HEK293 (cell line): ENCODE measurements around the gene PGK2.

Experiments
- CTCF ChIA-PET: fragments of 350-600 bp; formaldehyde crosslinking; extraction: SDS; loops from one replicate; lab custom pipeline; 2021; ENCODE audit warnings: antibody characterized with exemption; lab: Yijun Ruan, JAX
- POLR2A ChIA-PET: fragments of 300-600 bp; formaldehyde crosslinking; extraction: SDS; loops from one replicate; lab custom pipeline; 2020; ENCODE audit warnings: antibody characterized with exemption, inconsistent platforms; lab: Yijun Ruan, JAX
- H3K27ac ChIP-seq: fragments of 200-500 bp; sonication (Bioruptor generic); 2 replicates; pipeline ENCODE4 v1.5.1; 2014; ENCODE audit warnings: low read depth, low read length, control low read depth, inconsistent platforms; ENCODE audit errors: extremely low read depth
- H3K36me3 ChIP-seq, 2 experiments: fragments of 200-500 bp in 1 of 2; sonication (Bioruptor generic) in 1 of 2; 1 replicate in 1 of 2; 2 replicates in 1 of 2; pipeline ENCODE4 v1.5.1; 2014 to 2017; ENCODE audit warnings: inconsistent platforms in 2 of 2, low read length in 2 of 2; ENCODE audit not compliant: control insufficient read depth in 2 of 2, insufficient read depth in 1 of 2
- H3K4me1 ChIP-seq: fragments of 200-500 bp; sonication (Bioruptor generic); 2 replicates; pipeline ENCODE4 v1.5.1; 2014; ENCODE audit warnings: mild to moderate bottlenecking, low read length, inconsistent platforms; ENCODE audit not compliant: control insufficient read depth, insufficient read depth
- H3K4me3 ChIP-seq: 2 replicates; pipeline ENCODE4 v1.5.1; 2011; ENCODE audit warnings: low read depth, mild to moderate bottlenecking, control low read depth, low read length, moderate library complexity
- H3K9me3 ChIP-seq: fragments of 200-500 bp; sonication (Bioruptor generic); 2 replicates; pipeline ENCODE4 v1.5.1; 2014; ENCODE audit warnings: low read depth, low read length, inconsistent platforms; ENCODE audit not compliant: control insufficient read depth, insufficient read depth
- EGR2 ChIP-seq: fragments of 450-650 bp; formaldehyde crosslinking; IDR thresholded peaks from 2 replicates; pipeline ENCODE4 v1.5.1; 2016; ENCODE audit warnings: low read depth, missing biosample characterization, missing genetic modification characterization
- KLF16 ChIP-seq: fragments of 450-650 bp; formaldehyde crosslinking; IDR thresholded peaks from 2 replicates; pipeline ENCODE4 v1.5.1; 2017; ENCODE audit warnings: missing biosample characterization, missing genetic modification characterization
- KLF9 ChIP-seq: fragments of 450-650 bp; formaldehyde crosslinking; IDR thresholded peaks from 2 replicates; pipeline ENCODE4 v1.5.1; 2016; ENCODE audit warnings: missing biosample characterization, missing genetic modification characterization, low read depth
- WT1 ChIP-seq: fragments of 450-650 bp; formaldehyde crosslinking; IDR thresholded peaks from 2 replicates; pipeline ENCODE4 v1.5.1; 2016; ENCODE audit warnings: missing biosample characterization, missing genetic modification characterization
- YY2 ChIP-seq: fragments of 450-650 bp; formaldehyde crosslinking; IDR thresholded peaks from 2 replicates; pipeline ENCODE4 v1.5.1; 2016; ENCODE audit warnings: missing biosample characterization, missing genetic modification characterization
- ZBTB20 ChIP-seq: fragments of 450-650 bp; formaldehyde crosslinking; IDR thresholded peaks from 2 replicates; pipeline ENCODE4 v1.5.1; 2016; ENCODE audit warnings: missing biosample characterization, missing genetic modification characterization
- ZBTB48 ChIP-seq: fragments of 450-650 bp; formaldehyde crosslinking; IDR thresholded peaks from 2 replicates; pipeline ENCODE4 v1.5.1; 2016; ENCODE audit warnings: missing biosample characterization, missing genetic modification characterization
- ZFP37 ChIP-seq: fragments of 450-650 bp; formaldehyde crosslinking; IDR thresholded peaks from 2 replicates; pipeline ENCODE4 v1.5.1; 2016; ENCODE audit warnings: missing biosample characterization, missing genetic modification characterization
- ZFP69B ChIP-seq: fragments of 450-650 bp; formaldehyde crosslinking; IDR thresholded peaks from 2 replicates; pipeline ENCODE4 v1.5.1; 2016; ENCODE audit warnings: missing biosample characterization, missing genetic modification characterization
- ZIC2 ChIP-seq: fragments of 450-650 bp; formaldehyde crosslinking; IDR thresholded peaks from 2 replicates; pipeline ENCODE4 v1.5.1; 2016; ENCODE audit warnings: missing biosample characterization, missing genetic modification characterization
- ZNF146 ChIP-seq: fragments of 450-650 bp; formaldehyde crosslinking; IDR thresholded peaks from 2 replicates; pipeline ENCODE4 v1.5.1; 2016; ENCODE audit warnings: missing biosample characterization, missing genetic modification characterization
- ZNF223 ChIP-seq: fragments of 450-650 bp; formaldehyde crosslinking; IDR thresholded peaks from 2 replicates; pipeline ENCODE4 v1.5.1; 2016; ENCODE audit warnings: missing biosample characterization, missing genetic modification characterization
- ZNF354C ChIP-seq: fragments of 450-650 bp; formaldehyde crosslinking; IDR thresholded peaks from 2 replicates; pipeline ENCODE4 v1.5.1; 2016; ENCODE audit warnings: missing biosample characterization, missing genetic modification characterization, low read depth, borderline replicate concordance
- ZNF366 ChIP-seq: fragments of 450-650 bp; formaldehyde crosslinking; conservative IDR thresholded peaks from 2 replicates; pipeline ENCODE4 v1.5.1; 2016; ENCODE audit warnings: missing biosample characterization, missing genetic modification characterization
- ZNF48 ChIP-seq: fragments of 450-650 bp; formaldehyde crosslinking; IDR thresholded peaks from 2 replicates; pipeline ENCODE4 v1.5.1; 2016; ENCODE audit warnings: missing biosample characterization, missing genetic modification characterization
- ZNF549 ChIP-seq: fragments of 450-650 bp; IDR thresholded peaks from 2 replicates; pipeline ENCODE4 v1.5.1; 2018; ENCODE audit warnings: missing biosample characterization, missing genetic modification characterization, mild to moderate bottlenecking, inconsistent platforms, moderate library complexity
- ZNF561 ChIP-seq: fragments of 450-650 bp; IDR thresholded peaks from 2 replicates; pipeline ENCODE4 v1.5.1; 2018; ENCODE audit warnings: missing biosample characterization, missing genetic modification characterization, borderline replicate concordance
- ZNF596 ChIP-seq: fragments of 450-650 bp; IDR thresholded peaks from 2 replicates; pipeline ENCODE4 v1.5.0; 2018; ENCODE audit warnings: missing biosample characterization, mild to moderate bottlenecking, missing genetic modification characterization, moderate library complexity
- ZNF629 ChIP-seq: fragments of 450-650 bp; formaldehyde crosslinking; IDR thresholded peaks from 2 replicates; pipeline ENCODE4 v1.5.1; 2017; ENCODE audit warnings: missing biosample characterization, missing genetic modification characterization
- ZNF654 ChIP-seq: fragments of 450-650 bp; formaldehyde crosslinking; IDR thresholded peaks from 2 replicates; pipeline ENCODE4 v1.5.1; 2016; ENCODE audit warnings: low read depth, missing biosample characterization, missing genetic modification characterization
- ZNF701 ChIP-seq: fragments of 450-650 bp; formaldehyde crosslinking; IDR thresholded peaks from 2 replicates; pipeline ENCODE4 v1.5.1; 2016; ENCODE audit warnings: missing biosample characterization, missing genetic modification characterization
- ZNF776 ChIP-seq: fragments of 450-650 bp; formaldehyde crosslinking; IDR thresholded peaks from 2 replicates; pipeline ENCODE4 v1.5.0; 2017; ENCODE audit warnings: missing biosample characterization, missing genetic modification characterization, borderline replicate concordance
- ZSCAN16 ChIP-seq: fragments of 450-650 bp; formaldehyde crosslinking; IDR thresholded peaks from 2 replicates; pipeline ENCODE4 v1.5.1; 2016; ENCODE audit warnings: missing biosample characterization, missing genetic modification characterization
- TF ChIP-seq, protein P1 (sequence below): fragments of 450-650 bp; formaldehyde crosslinking; IDR thresholded peaks from 2 replicates; pipeline ENCODE4 v1.5.1; 2016; ENCODE audit warnings: missing biosample characterization, missing genetic modification characterization
- TF ChIP-seq, protein P2 (sequence below): fragments of 450-650 bp; formaldehyde crosslinking; IDR thresholded peaks from 2 replicates; pipeline ENCODE4 v1.5.1; 2016; ENCODE audit warnings: missing biosample characterization, missing genetic modification characterization
- TF ChIP-seq, protein P3 (sequence below): fragments of 450-650 bp; formaldehyde crosslinking; IDR thresholded peaks from 2 replicates; pipeline ENCODE4 v1.5.1; 2016; ENCODE audit warnings: missing biosample characterization, missing genetic modification characterization, borderline replicate concordance
- TF ChIP-seq, protein P4 (sequence below): fragments of 450-650 bp; formaldehyde crosslinking; IDR thresholded peaks from 2 replicates; pipeline ENCODE4 v1.5.1; 2016; ENCODE audit warnings: missing biosample characterization, missing genetic modification characterization
- TF ChIP-seq, protein P5 (sequence below): fragments of 450-650 bp; formaldehyde crosslinking; IDR thresholded peaks from 2 replicates; pipeline ENCODE4 v1.5.1; 2016; ENCODE audit warnings: missing biosample characterization, missing genetic modification characterization

The PGK2 gene

DNA sequence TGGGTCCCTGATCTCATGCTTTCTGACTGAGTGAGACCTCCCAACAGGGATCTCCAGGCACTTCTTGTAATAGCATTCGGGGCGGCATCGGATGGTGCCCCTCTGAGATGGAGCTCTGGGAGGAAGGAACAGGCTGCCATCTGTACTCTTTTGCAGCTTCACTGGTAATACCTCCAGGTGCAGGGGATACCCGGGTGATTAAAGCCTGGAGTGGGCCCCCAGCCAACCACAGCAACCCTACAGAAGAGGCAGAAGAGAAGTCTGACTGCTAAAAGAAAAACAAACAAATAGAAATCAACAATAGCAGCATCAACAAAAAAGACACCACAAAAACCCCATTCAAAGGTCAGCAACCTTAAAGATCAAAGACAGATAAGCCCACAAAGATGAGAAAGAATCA, 19.1 kb upstream of the PGK2 start:
- no peak overlapping the region for H3K27ac ChIP-seq
- TF ChIP-seq ZNF223 (tag by site-specific recombination) (no peak), KLF16 (tag by site-specific recombination) (no peak), ZNF701 (tag by site-specific recombination) (no peak), ZNF596 (no peak), ZNF549 (tag by site-specific recombination) (no peak), YY2 (tag by site-specific recombination) (no peak), ZNF366 (tag by site-specific recombination) (no peak), ZBTB48 (tag by site-specific recombination) (no peak), ZNF776 (tag by site-specific recombination) (no peak), ZNF561 (no peak), WT1 (tag by site-specific recombination) (no peak), ZNF48 (tag by site-specific recombination) (no peak), ZNF629 (tag by site-specific recombination) (no peak)
- TF ChIP-seq, protein P1, sequence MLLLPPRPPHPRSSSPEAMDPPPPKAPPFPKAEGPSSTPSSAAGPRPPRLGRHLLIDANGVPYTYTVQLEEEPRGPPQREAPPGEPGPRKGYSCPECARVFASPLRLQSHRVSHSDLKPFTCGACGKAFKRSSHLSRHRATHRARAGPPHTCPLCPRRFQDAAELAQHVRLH = no peak
- TF ChIP-seq, protein P2, sequence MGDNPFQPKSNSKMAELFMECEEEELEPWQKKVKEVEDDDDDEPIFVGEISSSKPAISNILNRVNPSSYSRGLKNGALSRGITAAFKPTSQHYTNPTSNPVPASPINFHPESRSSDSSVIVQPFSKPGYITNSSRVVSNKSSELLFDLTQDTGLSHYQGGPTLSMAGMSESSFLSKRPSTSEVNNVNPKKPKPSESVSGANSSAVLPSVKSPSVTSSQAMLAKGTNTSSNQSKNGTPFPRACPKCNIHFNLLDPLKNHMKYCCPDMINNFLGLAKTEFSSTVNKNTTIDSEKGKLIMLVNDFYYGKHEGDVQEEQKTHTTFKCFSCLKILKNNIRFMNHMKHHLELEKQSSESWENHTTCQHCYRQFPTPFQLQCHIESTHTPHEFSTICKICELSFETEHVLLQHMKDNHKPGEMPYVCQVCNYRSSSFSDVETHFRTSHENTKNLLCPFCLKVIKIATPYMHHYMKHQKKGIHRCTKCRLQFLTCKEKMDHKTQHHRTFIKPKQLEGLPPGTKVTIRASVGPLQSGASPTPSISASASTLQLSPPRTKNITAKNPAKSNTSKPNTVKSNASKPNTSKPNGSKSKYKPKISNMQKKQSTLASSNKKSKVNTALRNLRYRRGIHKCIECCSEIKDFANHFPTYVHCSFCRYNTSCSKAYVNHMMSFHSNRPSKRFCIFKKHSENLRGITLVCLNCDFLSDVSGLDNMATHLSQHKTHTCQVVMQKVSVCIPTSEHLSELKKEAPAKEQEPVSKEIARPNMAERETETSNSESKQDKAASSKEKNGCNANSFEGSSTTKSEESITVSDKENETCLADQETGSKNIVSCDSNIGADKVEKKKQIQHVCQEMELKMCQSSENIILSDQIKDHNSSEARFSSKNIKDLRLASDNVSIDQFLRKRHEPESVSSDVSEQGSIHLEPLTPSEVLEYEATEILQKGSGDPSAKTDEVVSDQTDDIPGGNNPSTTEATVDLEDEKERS (tag by site-specific recombination) = no peak
- TF ChIP-seq, protein P3, sequence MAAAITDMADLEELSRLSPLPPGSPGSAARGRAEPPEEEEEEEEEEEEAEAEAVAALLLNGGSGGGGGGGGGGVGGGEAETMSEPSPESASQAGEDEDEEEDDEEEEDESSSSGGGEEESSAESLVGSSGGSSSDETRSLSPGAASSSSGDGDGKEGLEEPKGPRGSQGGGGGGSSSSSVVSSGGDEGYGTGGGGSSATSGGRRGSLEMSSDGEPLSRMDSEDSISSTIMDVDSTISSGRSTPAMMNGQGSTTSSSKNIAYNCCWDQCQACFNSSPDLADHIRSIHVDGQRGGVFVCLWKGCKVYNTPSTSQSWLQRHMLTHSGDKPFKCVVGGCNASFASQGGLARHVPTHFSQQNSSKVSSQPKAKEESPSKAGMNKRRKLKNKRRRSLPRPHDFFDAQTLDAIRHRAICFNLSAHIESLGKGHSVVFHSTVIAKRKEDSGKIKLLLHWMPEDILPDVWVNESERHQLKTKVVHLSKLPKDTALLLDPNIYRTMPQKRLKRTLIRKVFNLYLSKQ (tag by site-specific recombination) = no peak
- H3K36me3 ChIP-seq = no peaks in the 10 kb centered on the region
- H3K4me1 ChIP-seq = no peaks in the 10 kb centered on the region
- POLR2A ChIA-PET = no interaction called here
- CTCF ChIA-PET = no interaction called here
- no peak overlapping the region for H3K4me3 ChIP-seq
- H3K9me3 ChIP-seq = no peaks in the 10 kb centered on the region

DNA sequence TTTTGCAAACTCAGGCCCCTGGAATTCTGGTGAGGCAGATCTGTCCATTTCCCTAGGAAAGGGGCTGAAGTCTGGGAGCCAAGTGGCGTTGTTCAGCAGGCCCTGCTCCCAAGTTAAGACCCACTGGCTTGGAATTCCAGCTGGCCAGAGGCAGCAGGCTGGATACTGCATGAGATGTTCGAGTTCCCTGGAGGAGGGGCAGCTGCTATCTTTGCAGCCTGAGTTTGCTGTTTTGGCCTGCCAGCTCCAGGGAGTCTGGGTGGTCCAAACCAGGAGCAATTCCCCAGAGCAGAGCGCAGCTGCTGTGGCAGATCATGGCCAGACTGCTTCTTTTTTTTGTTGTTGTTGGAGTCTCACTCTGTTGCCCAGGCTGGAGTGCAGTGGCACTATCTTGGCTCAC, 18.2 kb upstream of the PGK2 start:
- POLR2A ChIA-PET = no interaction called here
- H3K27ac ChIP-seq = no peak overlapping the region
- CTCF ChIA-PET = no interaction called here
- no peak for TF ChIP-seq ZFP69B (tag by site-specific recombination)
- TF ChIP-seq, protein P4, sequence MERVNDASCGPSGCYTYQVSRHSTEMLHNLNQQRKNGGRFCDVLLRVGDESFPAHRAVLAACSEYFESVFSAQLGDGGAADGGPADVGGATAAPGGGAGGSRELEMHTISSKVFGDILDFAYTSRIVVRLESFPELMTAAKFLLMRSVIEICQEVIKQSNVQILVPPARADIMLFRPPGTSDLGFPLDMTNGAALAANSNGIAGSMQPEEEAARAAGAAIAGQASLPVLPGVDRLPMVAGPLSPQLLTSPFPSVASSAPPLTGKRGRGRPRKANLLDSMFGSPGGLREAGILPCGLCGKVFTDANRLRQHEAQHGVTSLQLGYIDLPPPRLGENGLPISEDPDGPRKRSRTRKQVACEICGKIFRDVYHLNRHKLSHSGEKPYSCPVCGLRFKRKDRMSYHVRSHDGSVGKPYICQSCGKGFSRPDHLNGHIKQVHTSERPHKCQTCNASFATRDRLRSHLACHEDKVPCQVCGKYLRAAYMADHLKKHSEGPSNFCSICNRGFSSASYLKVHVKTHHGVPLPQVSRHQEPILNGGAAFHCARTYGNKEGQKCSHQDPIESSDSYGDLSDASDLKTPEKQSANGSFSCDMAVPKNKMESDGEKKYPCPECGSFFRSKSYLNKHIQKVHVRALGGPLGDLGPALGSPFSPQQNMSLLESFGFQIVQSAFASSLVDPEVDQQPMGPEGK (tag by site-specific recombination) = no peak
- no peak for TF ChIP-seq ZNF629 (tag by site-specific recombination)
- no peak for TF ChIP-seq ZFP37 (tag by site-specific recombination)
- no peak for TF ChIP-seq EGR2 (tag by site-specific recombination)
- TF ChIP-seq, protein P5, sequence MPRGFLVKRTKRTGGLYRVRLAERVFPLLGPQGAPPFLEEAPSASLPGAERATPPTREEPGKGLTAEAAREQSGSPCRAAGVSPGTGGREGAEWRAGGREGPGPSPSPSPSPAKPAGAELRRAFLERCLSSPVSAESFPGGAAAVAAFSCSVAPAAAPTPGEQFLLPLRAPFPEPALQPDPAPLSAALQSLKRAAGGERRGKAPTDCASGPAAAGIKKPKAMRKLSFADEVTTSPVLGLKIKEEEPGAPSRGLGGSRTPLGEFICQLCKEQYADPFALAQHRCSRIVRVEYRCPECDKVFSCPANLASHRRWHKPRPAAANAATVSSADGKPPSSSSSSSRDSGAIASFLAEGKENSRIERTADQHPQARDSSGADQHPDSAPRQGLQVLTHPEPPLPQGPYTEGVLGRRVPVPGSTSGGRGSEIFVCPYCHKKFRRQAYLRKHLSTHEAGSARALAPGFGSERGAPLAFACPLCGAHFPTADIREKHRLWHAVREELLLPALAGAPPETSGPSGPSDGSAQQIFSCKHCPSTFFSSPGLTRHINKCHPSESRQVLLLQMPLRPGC = no peak
- TF ChIP-seq, protein P3 (tag by site-specific recombination) = no peak
- TF ChIP-seq KLF9 (tag by site-specific recombination) = no peak
- no peak for TF ChIP-seq ZIC2 (tag by site-specific recombination)
- no peak for TF ChIP-seq ZNF654 (tag by site-specific recombination)
- no peak for TF ChIP-seq ZNF146
- TF ChIP-seq ZSCAN16 (tag by site-specific recombination) = no peak
- no peak for TF ChIP-seq ZBTB20
- TF ChIP-seq ZNF354C (tag by site-specific recombination) = no peak

More for the DNA sequence above, 18.2 kb upstream of the PGK2 start:
- Histone ChIP-seq H3K4me3 (no peak overlapping the region), H3K36me3 (no peaks in the 10 kb centered on the region), H3K9me3 (no peaks in the 10 kb centered on the region), H3K4me1 (no peaks in the 10 kb centered on the region)
